Measurements from ENCODE around the gene PTPRT. TPM values are rescaled to one million over a fixed set of nuclear protein-coding genes. Genes with fewer than 3 reads are reported as not detected.

The PTPRT gene
- total RNA-seq, 1 experiment from 2014 or later: not detected

GRCh38 chr20:43235998-43236397, 46.3 kb upstream of the PTPRT start:
- H3K9me3 ChIP-seq (ENCODE audit: control insufficient read depth, insufficient read depth, low read depth, low read length): no peaks in the 10 kb centered on the region
- no TSS peak for BruUV-seq (replicated peaks)
- no peak overlapping the region for H3K4me3 ChIP-seq (ENCODE audit: low read depth in 2 of 2, low read length in 2 of 2)
- peaks cover 2% of the 10 kb centered on the region; the same call in 1 of the 2 replicates for H3K27me3 ChIP-seq (ENCODE audit: control insufficient read depth, insufficient read depth, low read length)
- TF ChIP-seq POLR2AphosphoS5 (IDR thresholded peaks at IDR 0.05; ENCODE audit: low read depth, low read length): no peak
- no peak for TF ChIP-seq REST (IDR thresholded peaks at IDR 0.05; ENCODE audit: insufficient read depth in 1 of 2, low read depth in 2 of 2, low read length in 1 of 2)
- no peaks in the 10 kb centered on the region for H3K4me1 ChIP-seq (ENCODE audit: control insufficient read depth, insufficient read depth, low read length)
- no peak overlapping the region for H3K27ac ChIP-seq (ENCODE audit: low read length)
- no peaks in the 10 kb centered on the region for H3K36me3 ChIP-seq (ENCODE audit: control insufficient read depth, insufficient read depth, low read length)
- ATAC-seq: no peak
- ChIA-PET POLR2A (no interaction called here), CTCF (no interaction called here)
- no peak for DNase-seq (ENCODE audit: low read depth, low spot score)
- intact Hi-C loops (cut with micrococcal nuclease; ENCODE audit: unreplicated experiment) (no loop called here), in situ Hi-C loops (cut with HindIII; ENCODE audit: low pct_unique_long_range_greater_than_20kb, low sequenced_read_pairs) (no loop called here)

- H3K36me3 ChIP-seq (ENCODE audit: control insufficient read depth, insufficient read depth, low read length): no peaks in the 10 kb centered on the region
These were observed 42.1 kb upstream of the PTPRT start for GRCh38 chr20:43231829-43232228.

More at GRCh38 chr20:43231829-43232228, 42.1 kb upstream of the PTPRT start:
- H3K9me3 ChIP-seq (ENCODE audit: control insufficient read depth, insufficient read depth, low read depth, low read length): no peaks in the 10 kb centered on the region
- no peak for DNase-seq (ENCODE audit: low read depth, low spot score)
- intact Hi-C loops (cut with micrococcal nuclease; ENCODE audit: unreplicated experiment) (no loop called here), in situ Hi-C loops (cut with HindIII; ENCODE audit: low pct_unique_long_range_greater_than_20kb, low sequenced_read_pairs) (no loop called here)
- BruUV-seq (replicated peaks): no TSS peak
- 0 out of 2 replicates have a peak, but pooled peaks cover 2% of the 10 kb centered on the region for H3K27me3 ChIP-seq (ENCODE audit: control insufficient read depth, insufficient read depth, low read length)
- TF ChIP-seq POLR2AphosphoS5 (IDR thresholded peaks at IDR 0.05; ENCODE audit: low read depth, low read length): no peak
- no peak for TF ChIP-seq CTCF (IDR thresholded peaks at IDR 0.05)
- no peak for TF ChIP-seq SIN3A (IDR thresholded peaks at IDR 0.05; ENCODE audit: borderline replicate concordance, insufficient read depth, low read depth, low read length)
- no peak for TF ChIP-seq REST (IDR thresholded peaks at IDR 0.05; ENCODE audit: insufficient read depth in 1 of 2, low read depth in 2 of 2, low read length in 1 of 2)
- TF ChIP-seq TCF7L2 (IDR thresholded peaks at IDR 0.05; ENCODE audit: low read depth, low read length): no peak
- CTCF ChIA-PET: no interaction called here
- no peak overlapping the region for H3K27ac ChIP-seq (ENCODE audit: low read length)
- no peaks in the 10 kb centered on the region for H3K4me1 ChIP-seq (ENCODE audit: control insufficient read depth, insufficient read depth, low read length)
- POLR2A ChIA-PET: no interaction called here
- H3K4me3 ChIP-seq (ENCODE audit: low read depth in 2 of 2, low read length in 2 of 2): no peak overlapping the region
- ATAC-seq: no peak

Measured in Panc1 (cell line).